Frontal cortex (tissue), 4 donors: ENCODE data around the gene ABHD12. TPM values are rescaled to one million over a fixed set of nuclear protein-coding genes. Genes with fewer than 3 reads are reported as not detected.

Experiments used
- DNase-seq, 2 donors: peaks; one replicate each; pipeline ENCODE4 v3.0.0; 2012; ENCODE audit warnings: low spot score in 2 of 2
- FAIRE-seq: peaks from 2 replicates; lab custom pipeline; 2012; peaks lifted over from hg19 to GRCh38; lab: Jason Lieb, UNC
- total RNA-seq: library from RNA; depleted of rRNA; stranded (reverse); fragments of >200 nt; gene quantifications from one replicate; pipeline ENCODE4 v1.2.3, GENCODE V29; 2014
- donor health status: control.
- donor health status: control.
- donor health status: control.

The ABHD12 gene
- total RNA-seq, 1 donor from 2014 or later, result 42.8 TPM

DNA sequence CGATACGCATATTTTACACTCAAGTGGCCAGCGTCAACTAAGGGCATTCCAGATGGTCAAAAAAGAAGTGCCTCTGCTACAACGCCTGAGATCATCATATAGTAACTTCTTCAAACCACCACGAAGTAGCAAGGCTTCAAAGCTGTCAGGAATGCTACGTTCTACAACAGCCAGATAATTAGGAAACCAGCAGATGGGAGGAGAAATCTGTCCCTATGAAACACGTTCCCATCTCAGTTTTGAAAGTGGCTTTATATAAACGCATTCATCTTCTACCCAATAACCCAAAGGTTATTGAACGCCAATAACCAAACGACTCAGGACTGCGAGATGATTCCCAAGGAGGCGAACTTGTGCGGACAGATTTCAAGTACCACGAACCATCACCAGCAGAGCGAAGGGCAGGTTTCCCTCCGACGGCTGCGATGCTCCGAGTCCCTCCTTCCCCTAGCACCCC, 1.2 kb downstream of the ABHD12 start:
- peak; percentile 14 to 33 for DNase-seq
- FAIRE-seq, result no peak

DNA sequence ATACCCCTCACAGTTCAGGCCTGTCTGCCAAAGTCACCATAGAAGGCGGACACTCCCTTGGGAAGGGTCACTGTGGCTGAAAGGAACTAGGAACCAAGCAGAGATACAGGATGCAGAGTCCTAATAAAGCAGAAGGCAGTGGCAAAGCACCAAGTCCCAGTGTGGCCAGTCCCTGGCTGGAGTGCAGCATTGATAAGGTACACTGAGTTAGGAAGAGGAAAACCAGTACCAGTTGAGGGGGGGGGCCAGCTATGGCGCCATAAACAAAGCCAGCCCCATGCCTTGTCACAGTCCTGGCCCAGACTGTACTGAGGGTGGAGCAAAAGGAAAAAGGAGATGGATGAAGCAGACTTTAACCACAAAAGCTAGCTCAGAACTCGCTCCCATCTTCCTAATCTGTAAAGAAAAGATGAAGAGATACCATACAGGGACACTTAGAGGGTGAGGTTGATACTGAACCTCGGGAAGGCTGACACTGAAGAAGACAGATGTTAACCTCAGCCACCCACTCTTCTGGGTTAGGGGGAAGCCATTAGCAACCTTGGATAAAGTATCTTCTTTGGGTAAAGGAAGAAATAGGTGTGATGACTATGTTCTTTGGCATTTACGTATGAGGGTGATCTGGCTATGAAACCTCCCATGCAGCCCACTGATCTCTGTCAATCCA, 7.8 kb downstream of the ABHD12 start:
- FAIRE-seq (no peak), DNase-seq (no peak)

DNA sequence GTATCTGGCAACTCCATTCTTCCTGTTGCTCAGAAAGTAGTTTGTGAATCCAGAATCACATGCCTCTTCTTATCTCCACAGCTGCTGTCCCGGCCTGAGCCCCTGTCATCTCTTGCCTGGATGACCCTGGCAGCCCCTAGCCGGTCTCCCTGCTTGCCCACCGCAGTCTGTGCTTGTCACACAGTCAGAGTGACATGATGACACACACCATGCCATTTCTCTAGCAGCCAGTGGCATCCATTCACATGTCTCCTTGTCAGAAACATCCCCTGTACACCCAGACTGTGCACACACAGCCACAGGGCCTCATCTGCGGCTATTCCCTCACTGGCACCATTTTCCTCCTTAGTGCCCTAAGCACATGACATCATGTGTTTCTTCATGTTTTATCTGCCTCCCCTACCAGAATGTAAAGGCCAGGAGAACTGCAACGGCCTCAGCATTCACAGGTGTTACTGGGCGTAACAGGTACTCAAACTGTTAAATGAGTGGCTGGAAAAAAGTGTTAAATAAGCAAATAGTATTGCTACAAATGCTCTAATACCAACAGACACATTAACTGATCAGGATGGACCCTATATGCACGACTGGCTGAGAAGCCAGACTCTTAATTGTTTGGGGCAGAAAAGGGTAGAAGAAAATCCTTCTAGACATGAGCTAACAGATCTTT, 9.6 kb downstream of the ABHD12 start:
- DNase-seq, result no peak
- no peak for FAIRE-seq

DNA sequence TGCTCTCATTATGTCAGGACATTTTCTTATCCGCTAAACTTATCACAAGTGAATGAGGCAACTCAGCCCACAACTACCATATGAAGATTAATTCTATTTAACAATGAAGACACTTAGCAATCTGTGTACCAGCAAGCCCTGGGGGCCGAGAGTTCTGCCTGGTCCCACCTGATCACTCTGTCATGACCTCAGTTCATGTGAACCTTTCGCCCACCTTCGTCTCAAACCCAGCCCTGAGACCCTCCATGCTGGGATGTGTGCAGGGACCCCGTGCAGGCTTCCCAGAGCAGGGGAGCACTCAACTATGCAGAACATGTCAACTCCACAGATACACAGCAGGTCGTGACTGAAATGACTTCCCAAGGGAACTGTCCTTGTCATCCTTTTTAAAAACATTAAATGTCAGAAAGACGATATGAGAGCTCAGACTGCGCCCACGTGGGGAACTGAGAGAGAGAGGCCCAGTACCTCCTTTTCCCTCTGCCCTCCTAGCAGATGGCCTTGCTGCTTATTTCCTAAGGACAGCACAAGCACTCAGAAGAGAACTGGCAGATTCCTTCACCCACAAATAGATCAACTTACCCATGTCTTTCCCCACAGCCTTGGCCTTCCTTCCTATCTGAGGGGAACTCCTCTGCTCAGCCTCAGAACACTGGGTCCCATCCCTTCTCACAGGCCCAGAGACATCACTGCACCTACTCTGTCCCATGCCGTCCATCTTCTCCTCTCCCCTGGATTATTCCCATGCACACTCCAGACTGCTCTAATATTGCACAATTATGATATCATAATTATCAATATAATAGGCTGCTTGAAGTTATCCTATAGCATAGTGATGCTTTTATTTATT, 11.5 kb downstream of the ABHD12 start:
- no peak for FAIRE-seq
- DNase-seq, result no peak

DNA sequence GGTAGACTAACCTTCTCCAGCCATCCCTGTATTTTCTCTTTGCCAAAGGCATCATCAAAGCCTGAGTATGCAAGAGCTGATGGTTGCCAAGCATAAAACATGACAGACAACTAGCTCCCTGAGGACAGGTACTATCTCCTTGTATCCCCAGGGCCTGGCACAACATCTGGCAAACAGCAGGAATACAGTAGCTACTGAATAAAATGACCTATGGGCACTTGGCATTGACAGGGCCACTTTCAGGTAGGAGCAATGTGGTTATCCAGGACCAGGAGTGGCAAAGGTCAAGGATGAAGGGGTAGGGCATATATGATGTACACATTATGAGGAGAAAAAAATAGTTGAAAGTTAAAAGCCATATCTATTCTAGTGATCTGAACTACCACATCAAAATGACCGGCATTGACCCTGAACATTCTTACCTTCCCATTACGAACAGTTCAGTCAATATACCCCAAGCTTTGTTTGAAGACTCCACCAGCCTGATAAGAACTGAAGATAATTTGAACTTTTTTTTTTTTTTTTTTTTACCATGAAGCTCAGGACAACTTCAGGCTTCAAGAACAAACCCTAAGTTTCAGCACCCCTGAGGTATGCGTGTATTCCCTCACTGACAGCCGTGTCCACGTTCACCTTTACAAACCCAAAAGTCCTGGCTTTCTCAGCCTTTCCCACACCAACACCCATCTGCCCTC, 12.3 kb downstream of the ABHD12 start:
- DNase-seq (no peak), FAIRE-seq (no peak)

DNA sequence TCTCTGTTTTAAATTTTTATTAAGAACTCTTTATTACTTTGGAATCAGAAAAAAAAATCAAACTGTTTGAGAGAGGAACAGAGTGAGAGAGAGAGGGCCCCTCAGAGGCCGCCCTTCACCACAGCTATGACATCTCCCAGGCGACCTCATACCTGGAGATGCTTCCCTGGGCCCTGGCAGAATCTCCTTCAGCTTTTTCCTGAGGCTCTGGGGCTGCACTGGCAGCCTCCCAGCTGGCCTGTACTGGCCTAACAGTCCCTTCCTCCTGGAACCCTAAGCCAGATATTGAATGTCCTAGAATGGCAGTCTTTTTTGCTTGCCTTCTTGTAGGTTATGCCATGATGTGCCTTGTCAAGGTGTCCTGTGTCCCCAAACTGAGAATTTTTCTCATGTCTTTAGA, 13.7 kb downstream of the ABHD12 start:
- FAIRE-seq (no peak), DNase-seq (no peak)

DNA sequence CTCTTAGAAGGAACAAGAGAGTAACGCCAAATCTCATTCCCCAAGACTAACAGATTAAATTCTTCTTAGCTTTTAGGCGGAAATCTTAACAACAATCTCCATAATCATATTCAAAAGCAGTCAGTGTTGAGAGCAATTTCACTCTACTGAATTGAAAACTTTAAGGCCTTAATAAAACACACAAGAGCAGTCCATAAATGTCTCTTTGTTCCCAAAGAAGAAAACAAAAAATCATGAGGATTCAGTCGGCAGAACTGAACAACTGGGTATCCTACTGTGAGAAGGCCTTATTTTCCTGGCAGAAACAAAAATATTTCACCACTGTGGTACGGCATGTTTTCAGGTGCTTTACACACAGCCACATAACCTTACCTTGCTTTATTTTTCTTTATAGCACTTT, 14.4 kb downstream of the ABHD12 start:
- DNase-seq (no peak), FAIRE-seq (no peak)

DNA sequence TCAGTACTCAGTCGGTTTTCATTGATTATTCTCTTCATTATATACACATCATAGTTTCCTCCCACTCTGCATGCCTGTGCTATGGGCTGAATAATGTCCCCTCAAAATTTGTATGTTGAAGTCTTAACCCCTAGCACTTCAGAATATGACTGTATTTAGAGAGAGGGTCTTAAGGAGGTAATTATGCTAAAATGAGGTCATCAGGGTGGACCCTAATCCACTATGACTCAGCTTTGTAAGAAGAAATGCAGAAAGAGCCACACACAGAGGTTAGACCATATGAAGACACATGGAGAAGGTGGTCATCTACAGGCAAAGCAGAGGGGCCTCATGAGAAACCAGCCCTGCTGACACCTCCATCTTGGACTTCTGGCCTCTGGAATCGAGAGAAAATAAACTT, 15.8 kb downstream of the ABHD12 start:
- DNase-seq, result no peak
- no peak for FAIRE-seq

DNA sequence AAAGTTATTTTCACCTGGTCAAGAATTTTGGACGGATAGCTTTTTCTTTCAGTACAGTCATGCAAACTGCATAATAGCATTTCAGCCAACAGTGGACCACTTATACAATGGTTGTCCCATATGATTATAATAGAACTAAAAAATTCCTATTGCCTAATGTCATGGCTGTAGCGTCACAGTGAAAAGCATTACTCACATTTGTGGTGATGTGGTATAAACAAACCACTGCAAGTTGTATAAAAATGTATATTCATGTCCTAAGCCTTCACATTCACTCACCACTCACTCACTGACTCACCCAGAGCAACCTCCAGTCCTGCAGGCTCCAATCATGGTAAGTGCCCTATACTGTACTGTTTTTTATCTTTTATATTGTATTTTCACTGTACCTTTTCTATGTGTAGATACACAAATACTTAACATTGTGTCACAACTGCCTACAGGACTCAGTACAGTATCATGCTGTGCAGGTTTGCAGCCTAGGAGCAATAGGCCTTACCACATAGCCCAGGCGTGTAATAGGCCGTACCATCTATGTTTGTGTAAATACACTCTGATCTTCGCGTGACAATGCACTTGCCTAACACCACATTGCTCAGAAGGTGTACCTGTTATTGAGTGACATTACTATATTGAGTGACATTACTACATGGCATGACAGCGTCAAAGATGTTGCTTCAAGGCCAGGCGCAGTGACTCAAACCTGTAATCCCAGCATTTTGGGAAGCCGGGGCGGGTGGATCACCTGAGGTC, 17.9 kb downstream of the ABHD12 start:
- no peak for DNase-seq
- no peak for FAIRE-seq

DNA sequence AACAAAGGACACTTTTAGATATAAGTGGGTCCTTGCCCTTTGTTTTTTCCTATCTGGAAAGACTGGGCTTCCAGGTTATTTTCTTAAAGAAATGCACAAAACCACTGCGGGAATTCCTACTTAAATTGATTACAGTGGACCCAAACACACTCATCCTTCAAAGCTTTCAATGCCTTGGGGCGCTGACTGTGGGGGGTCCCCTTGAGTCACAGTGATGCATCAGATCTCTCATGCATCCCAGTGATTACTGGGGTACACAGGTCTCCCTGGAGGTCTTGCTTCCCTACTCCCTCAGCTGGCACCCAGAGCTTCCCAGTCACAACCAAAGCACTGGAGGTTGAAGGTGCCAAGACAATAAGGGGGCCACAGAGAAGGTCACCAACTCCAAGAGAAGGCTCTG, 20.7 kb downstream of the ABHD12 start:
- FAIRE-seq, result no peak
- no peak for DNase-seq

DNA sequence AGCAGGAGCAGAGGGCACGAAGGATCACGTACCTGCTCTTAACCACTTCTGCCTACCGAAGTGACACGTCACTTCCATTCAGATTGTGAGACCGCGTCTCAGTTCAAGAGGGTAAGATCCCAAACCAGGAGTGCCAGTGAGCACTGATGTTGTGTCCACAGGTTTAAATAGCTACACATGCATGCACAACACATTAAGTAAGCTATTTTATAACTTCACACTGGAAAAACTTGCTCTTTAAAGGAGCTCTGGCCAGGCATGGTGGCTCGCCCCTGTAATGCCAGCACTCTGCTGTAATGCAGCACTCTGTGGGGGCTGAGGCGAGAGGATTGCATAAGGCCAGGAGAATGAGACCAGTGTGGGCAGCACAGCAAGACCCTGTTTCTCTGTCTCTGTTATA, 21.1 kb downstream of the ABHD12 start:
- FAIRE-seq (no peak), DNase-seq (no peak)

DNA sequence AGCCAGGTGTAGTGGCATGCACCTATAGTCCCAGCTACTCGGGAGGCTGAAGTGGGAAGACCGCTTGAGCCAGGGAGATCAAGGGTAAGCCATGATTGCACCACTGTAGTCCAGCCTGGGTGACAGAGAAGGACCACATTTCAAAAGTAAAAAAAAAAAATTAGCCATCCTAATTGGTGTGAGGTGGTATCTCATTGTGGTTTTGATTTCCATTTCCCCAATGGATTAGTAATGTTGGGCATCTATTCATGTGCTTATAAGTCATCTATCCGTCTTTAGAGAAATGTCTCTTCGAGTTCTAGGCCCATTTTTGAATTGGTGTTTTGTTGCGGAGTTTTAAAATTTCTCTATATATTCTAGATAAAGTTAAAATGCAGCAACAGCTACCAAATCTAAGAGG, 21.7 kb downstream of the ABHD12 start:
- DNase-seq (no peak), FAIRE-seq (no peak)

DNA sequence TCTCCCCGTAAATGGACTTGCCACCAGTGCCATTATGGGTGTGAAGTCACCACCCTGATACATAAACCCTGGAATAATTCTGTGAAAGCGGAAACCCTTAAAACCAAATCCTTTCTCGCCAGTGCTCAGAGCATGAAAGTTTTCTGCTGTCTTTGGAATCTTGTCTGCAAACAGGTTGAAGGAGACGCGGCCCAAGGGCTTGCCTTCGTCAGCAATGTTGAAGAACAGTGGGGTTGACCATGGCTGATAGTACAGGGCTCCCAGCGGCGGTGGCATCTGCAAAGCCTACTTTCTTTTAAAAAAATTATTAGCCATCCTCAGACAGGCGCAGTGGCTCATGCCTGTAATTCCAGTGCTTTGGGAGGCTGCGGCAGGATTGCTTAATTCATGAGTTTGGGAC, 22.1 kb downstream of the ABHD12 start:
- no peak for FAIRE-seq
- no peak for DNase-seq

DNA sequence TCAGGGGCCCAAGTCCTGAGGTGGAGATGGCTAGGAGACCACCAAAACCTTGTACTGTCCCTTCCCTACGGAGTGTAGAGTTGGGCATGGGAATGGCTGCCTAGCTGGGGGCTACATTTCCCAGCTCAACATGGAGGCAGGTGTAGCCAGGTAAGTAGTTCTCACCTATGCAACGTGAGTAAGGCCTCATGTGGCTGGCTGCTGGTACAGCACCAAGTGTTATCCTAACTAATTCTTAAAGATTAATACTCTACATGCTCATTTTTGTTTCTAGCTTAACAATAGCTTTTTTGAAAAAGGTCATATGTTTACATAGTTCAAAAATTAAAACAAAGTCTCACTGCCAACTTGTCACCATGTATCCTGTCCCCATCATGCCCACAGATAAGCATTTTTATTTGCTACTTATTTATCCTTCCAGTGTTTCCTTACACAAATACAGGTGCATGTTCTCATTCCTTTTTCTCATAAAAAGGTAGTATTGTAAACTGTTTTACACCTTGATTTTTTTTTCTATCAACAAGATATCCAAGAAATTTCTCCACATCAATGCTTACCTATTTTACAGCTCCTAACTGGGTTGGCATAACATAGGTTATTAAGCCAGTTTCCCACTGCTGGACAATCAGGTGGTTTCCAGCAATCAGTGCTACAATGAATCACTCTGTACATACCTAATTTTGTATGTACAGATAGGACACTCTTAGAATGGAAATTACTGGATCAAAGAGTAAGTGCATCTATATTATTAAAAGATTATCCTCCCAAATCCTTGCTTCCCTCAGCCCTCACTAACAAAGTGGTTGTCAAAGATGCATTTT, 25.5 kb downstream of the ABHD12 start:
- no peak for FAIRE-seq
- DNase-seq, result no peak

DNA sequence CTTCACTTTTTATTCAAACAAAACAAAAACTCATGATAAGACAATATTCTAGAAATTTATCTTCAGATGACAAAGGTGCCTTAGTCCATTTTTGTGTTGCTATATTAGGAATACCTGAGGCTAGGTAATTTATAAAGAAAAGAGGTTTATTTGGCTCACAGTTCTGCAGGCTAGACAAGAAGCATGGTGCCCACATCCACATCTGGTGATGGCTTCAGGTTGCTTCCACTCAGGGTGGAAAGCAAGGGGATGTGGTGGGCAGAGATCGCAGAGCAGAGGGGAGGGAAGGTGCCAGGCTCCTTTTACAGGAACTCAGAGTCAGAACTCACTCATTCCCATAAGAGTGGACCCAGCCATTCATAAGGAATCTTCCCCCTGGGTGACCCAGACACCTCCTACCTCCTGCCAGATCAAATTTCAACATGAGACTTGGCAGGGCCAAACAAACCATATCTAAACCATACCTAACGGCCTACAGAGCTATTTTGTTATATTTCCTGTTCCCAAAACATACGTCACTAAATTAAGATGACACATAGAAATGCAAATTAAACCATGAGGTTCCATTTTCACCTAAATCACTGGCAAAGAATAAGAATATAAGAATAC, 26.4 kb downstream of the ABHD12 start:
- FAIRE-seq (no peak), DNase-seq (no peak)

DNA sequence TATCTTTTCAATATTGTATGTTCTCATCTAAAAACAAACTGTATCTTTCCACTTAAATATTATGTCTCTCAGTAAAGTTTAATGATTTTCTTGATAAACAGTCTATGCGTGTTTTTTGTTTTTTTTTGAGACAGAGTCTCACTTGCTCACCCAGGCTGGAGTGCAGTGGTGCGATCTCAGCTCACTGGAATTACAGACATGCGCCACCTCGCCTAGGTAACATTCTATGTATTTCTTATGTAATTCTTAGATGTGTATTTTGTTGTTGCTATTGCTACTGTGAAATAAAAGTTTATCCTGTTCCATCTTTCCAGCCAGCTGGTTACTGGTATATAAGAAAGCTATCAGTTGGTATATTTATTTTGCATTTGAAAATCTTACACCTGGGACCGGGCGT, 29.4 kb downstream of the ABHD12 start:
- no peak for DNase-seq
- FAIRE-seq, result no peak

DNA sequence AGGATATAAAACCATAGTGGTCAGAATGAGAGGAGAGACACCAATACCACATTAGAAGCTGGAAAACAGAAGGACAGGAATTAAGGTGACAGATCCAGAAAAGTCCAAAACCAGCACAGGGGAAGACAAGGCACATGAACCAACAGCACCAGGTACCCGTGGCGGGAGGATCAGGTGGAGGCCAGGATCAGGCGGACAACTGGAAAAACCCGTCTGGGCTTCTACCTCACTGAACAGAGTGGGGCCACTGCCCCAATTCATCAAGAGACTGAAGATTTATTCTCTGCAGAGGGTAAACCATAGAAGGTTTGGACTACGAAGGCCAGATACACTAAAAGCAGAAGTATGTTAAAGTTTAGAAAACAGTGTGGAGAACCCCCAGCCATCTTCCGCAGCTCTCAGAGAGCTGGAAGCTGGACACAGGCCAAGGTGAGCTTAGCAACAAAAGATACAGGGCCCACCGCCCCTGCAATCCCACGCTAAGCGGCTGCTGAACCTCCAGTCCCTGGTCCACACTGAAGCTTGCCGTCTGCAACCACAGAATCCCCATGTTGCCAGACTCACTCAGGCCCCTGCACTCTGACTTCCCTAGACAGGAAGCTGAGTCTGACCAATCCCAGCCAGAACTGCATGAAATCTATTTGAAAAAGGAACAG, 29.9 kb downstream of the ABHD12 start:
- FAIRE-seq, result no peak
- no peak for DNase-seq
